MM.1S (cell line): ENCODE measurements around the gene RASD2.

Experiments
- EZH2phosphoT487 ChIP-seq: fragments of 300-600 bp; sonication (generic); IDR thresholded peaks from 2 replicates; pipeline ENCODE4 v1.6.1; 2018; ENCODE audit warnings: antibody characterized with exemption, low read length
- TF ChIP-seq, protein P1 (sequence below): fragments of 300-600 bp; sonication (generic); IDR thresholded peaks from 2 replicates; pipeline ENCODE4 v1.5.1; 2016; ENCODE audit warnings: antibody characterized with exemption, low read length, mixed read lengths

GRCh38 chr22:35582218-35582860 is 41.7 kb downstream of the RASD2 start:
- TF ChIP-seq, protein P1, sequence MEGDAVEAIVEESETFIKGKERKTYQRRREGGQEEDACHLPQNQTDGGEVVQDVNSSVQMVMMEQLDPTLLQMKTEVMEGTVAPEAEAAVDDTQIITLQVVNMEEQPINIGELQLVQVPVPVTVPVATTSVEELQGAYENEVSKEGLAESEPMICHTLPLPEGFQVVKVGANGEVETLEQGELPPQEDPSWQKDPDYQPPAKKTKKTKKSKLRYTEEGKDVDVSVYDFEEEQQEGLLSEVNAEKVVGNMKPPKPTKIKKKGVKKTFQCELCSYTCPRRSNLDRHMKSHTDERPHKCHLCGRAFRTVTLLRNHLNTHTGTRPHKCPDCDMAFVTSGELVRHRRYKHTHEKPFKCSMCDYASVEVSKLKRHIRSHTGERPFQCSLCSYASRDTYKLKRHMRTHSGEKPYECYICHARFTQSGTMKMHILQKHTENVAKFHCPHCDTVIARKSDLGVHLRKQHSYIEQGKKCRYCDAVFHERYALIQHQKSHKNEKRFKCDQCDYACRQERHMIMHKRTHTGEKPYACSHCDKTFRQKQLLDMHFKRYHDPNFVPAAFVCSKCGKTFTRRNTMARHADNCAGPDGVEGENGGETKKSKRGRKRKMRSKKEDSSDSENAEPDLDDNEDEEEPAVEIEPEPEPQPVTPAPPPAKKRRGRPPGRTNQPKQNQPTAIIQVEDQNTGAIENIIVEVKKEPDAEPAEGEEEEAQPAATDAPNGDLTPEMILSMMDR: no peak
- TF ChIP-seq EZH2phosphoT487: no peak
